ENCODE measurements around the gene FAM204A. TPM values are rescaled to one million over a fixed set of nuclear protein-coding genes. Genes with fewer than 3 reads are reported as not detected.

Gene FAM204A
- total RNA-seq, 4 donors from 2014 or later, result 45.7 to 65.2 (median 55.0) TPM

GRCh38 chr10:118305730-118306129, 36.4 kb downstream of the FAM204A start:
- TF ChIP-seq CTCF (IDR thresholded peaks at IDR 0.05) (no peak), POLR2A (IDR thresholded peaks at IDR 0.05) (no peak)
- intact Hi-C loops (cut with DNase I), result no loop called here
- Histone ChIP-seq H3K27me3 (no peaks in the 10 kb centered on the region), H3K27ac (no peak overlapping the region), H3K4me3 (replicated peaks in 1 of 3) (no peak overlapping the region), H3K9me3 (no peaks in the 10 kb centered on the region), H3K4me1 (no peaks in the 10 kb centered on the region), H3K36me3 (peaks cover 0 to 19% of the 10 kb centered on the region in 2 donors)
- no peak for DNase-seq
- 95 to 96% methylated on average over 1 of the region's 1 CpG for WGBS, 2 donors

GRCh38 chr10:118304521-118304920, 37.6 kb downstream of the FAM204A start:
- no peaks in the 10 kb centered on the region for H3K4me1 ChIP-seq
- WGBS, 2 donors, result 97 to 99% methylated on average over 6 of the region's 6 CpGs
- H3K36me3 ChIP-seq, result peaks cover 0 to 17% of the 10 kb centered on the region in 2 donors
- no peak overlapping the region for H3K27ac ChIP-seq
- H3K27me3 ChIP-seq, result no peaks in the 10 kb centered on the region
- no peak for DNase-seq
- H3K9me3 ChIP-seq, result no peaks in the 10 kb centered on the region
- intact Hi-C loops (cut with DNase I), result no loop called here
- no peak for TF ChIP-seq POLR2A (IDR thresholded peaks at IDR 0.05)
- no peak for TF ChIP-seq CTCF (IDR thresholded peaks at IDR 0.05)
- H3K4me3 ChIP-seq (replicated peaks in 1 of 3), result no peak overlapping the region

GRCh38 chr10:118301211-118301610, 40.9 kb downstream of the FAM204A start:
- TF ChIP-seq CTCF (IDR thresholded peaks at IDR 0.05) (no peak), POLR2A (IDR thresholded peaks at IDR 0.05) (no peak)
- 94 to 96% methylated on average over 2 of the region's 2 CpGs for WGBS, 2 donors
- no peaks in the 10 kb centered on the region for H3K27me3 ChIP-seq
- no peaks in the 10 kb centered on the region for H3K9me3 ChIP-seq
- H3K4me1 ChIP-seq, result no peaks in the 10 kb centered on the region
- H3K36me3 ChIP-seq, result peaks cover 0 to 9% of the 10 kb centered on the region in 2 donors
- intact Hi-C loops (cut with DNase I), result no loop called here
- H3K27ac ChIP-seq, result no peak overlapping the region
- H3K4me3 ChIP-seq (replicated peaks in 1 of 3), result no peak overlapping the region
- DNase-seq, result no peak

- DNase-seq, result no peak
- no peaks in the 10 kb centered on the region for H3K9me3 ChIP-seq
- H3K36me3 ChIP-seq, result peaks cover 0 to under 1% of the 10 kb centered on the region in 2 donors
- WGBS, 2 donors, result 92 to 95% methylated on average over 1 of the region's 1 CpG
- H3K27me3 ChIP-seq, result no peaks in the 10 kb centered on the region
- H3K4me1 ChIP-seq, result no peaks in the 10 kb centered on the region
- no peak overlapping the region for H3K27ac ChIP-seq
- H3K4me3 ChIP-seq (replicated peaks in 1 of 3), result no peak overlapping the region
- intact Hi-C loops (cut with DNase I), result no loop called here
- no peak for TF ChIP-seq CTCF (IDR thresholded peaks at IDR 0.05)
- no peak for TF ChIP-seq POLR2A (IDR thresholded peaks at IDR 0.05)
Observed at GRCh38 chr10:118300320-118300719, 41.8 kb downstream of the FAM204A start.

- Histone ChIP-seq H3K36me3 (no peaks in the 10 kb centered on the region), H3K9me3 (no peaks in the 10 kb centered on the region), H3K27me3 (no peaks in the 10 kb centered on the region), H3K27ac (no peak overlapping the region), H3K4me3 (replicated peaks in 1 of 3) (no peak overlapping the region), H3K4me1 (no peaks in the 10 kb centered on the region)
- 92 to 94% methylated on average over 7 of the region's 7 CpGs for WGBS, 2 donors
- intact Hi-C loops (cut with DNase I), result no loop called here
- DNase-seq, result no peak
- no peak for TF ChIP-seq POLR2A (IDR thresholded peaks at IDR 0.05)
- TF ChIP-seq CTCF (IDR thresholded peaks at IDR 0.05), result no peak
Observed at GRCh38 chr10:118298787-118299186, 43.3 kb downstream of the FAM204A start.
